CD14-positive monocyte (primary cell): ENCODE data around the gene MALRD1. TPM values are rescaled to one million over a fixed set of nuclear protein-coding genes. Genes with fewer than 3 reads are reported as not detected.

Experiments used
- DNase-seq, 3 donors: peaks; one replicate each; pipeline ENCODE4 v3.0.0-alpha.2; 2011 to 2022
- H2AFZ ChIP-seq: 2 replicates; pipeline ENCODE4 v1.6.0; 2012; ENCODE audit warnings: mild to moderate bottlenecking, low read depth, low read length, inconsistent platforms; ENCODE audit not compliant: insufficient read depth, poor library complexity, severe bottlenecking
- H3K27ac ChIP-seq, 2 donors: 1 replicate in 1 of 2; 2 replicates in 1 of 2; pipeline ENCODE4 v1.5.1; 2012 to 2013; ENCODE audit warnings: low read length in 2 of 2, control low read depth in 1 of 2, inconsistent platforms in 1 of 2, low read depth in 1 of 2, mild to moderate bottlenecking in 1 of 2
- H3K27me3 ChIP-seq, 2 donors: one replicate each; pipeline versions ENCODE4 v1.6.0 to v1.6.1; 2011 to 2013; ENCODE audit warnings: low read length in 2 of 2; ENCODE audit not compliant: control insufficient read depth in 2 of 2, insufficient read depth in 2 of 2
- H3K36me3 ChIP-seq, 2 donors: replicated peaks in 1 of 2; 1 replicate in 1 of 2; 2 replicates in 1 of 2; pipeline versions ENCODE4 v1.5.1 to v1.6.1; 2012 to 2013; ENCODE audit warnings: low read length in 2 of 2, control low read depth in 1 of 2, inconsistent platforms in 1 of 2, mild to moderate bottlenecking in 1 of 2; ENCODE audit not compliant: insufficient read depth in 2 of 2, control insufficient read depth in 1 of 2
- H3K4me1 ChIP-seq, 2 donors: 1 replicate in 1 of 2; 2 replicates in 1 of 2; pipeline versions ENCODE4 v1.5.1 to v1.6.1; 2012 to 2013; ENCODE audit warnings: low read length in 2 of 2, control low read depth in 1 of 2, inconsistent platforms in 1 of 2, mild to moderate bottlenecking in 1 of 2, moderate library complexity in 1 of 2; ENCODE audit not compliant: insufficient read depth in 2 of 2, control insufficient read depth in 1 of 2
- H3K4me2 ChIP-seq: replicated peaks from 2 replicates; pipeline ENCODE3; 2012; ENCODE audit warnings: low read length, moderate library complexity, mild to moderate bottlenecking; ENCODE audit not compliant: poor library complexity, severe bottlenecking; ENCODE audit errors: extremely low read depth
- H3K4me3 ChIP-seq, 3 experiments: fragments of 200-600 bp in 1 of 3; sonication (generic) in 1 of 3; replicated peaks in 1 of 3; 1 replicate in 2 of 3; 2 replicates in 1 of 3; pipeline ENCODE4 v1.5.1; 2011 to 2013; ENCODE audit warnings: low read length in 3 of 3, mild to moderate bottlenecking in 3 of 3, control low read depth in 2 of 3, low read depth in 2 of 3, inconsistent platforms in 1 of 3, moderate library complexity in 1 of 3
- H3K79me2 ChIP-seq: 2 replicates; pipeline ENCODE4 v1.6.0; 2012; ENCODE audit warnings: mild to moderate bottlenecking, control low read depth, inconsistent platforms, low read length, moderate library complexity; ENCODE audit not compliant: insufficient read depth
- H3K9ac ChIP-seq: 2 replicates; pipeline ENCODE4 v1.6.0; 2017; ENCODE audit warnings: low read length, mild to moderate bottlenecking; ENCODE audit not compliant: insufficient read depth, poor library complexity, severe bottlenecking
- H3K9me3 ChIP-seq, 2 donors: replicated peaks in 1 of 2; 1 replicate in 1 of 2; 2 replicates in 1 of 2; pipeline versions ENCODE4 v1.5.1 to v1.6.1; 2012 to 2013; ENCODE audit warnings: low read length in 2 of 2, control low read depth in 1 of 2; ENCODE audit not compliant: control insufficient read depth in 1 of 2, insufficient read depth in 1 of 2
- H4K20me1 ChIP-seq: 2 replicates; pipeline ENCODE4 v1.6.0; 2012; ENCODE audit warnings: mild to moderate bottlenecking, low read length, control low read depth, moderate library complexity; ENCODE audit not compliant: insufficient read depth
- H3K27ac Mint-ChIP-seq, 7 donors: one replicate each; pipeline ENCODE4 v1.8.0; 2020; ENCODE audit warnings: mild to moderate bottlenecking in 7 of 7, mixed read lengths in 7 of 7, moderate library complexity in 6 of 7, inconsistent platforms in 2 of 7
- H3K27me3 Mint-ChIP-seq, 3 donors: one replicate each; pipeline ENCODE4 v1.8.0; 2021 to 2022; ENCODE audit warnings: low read depth in 3 of 3, mild to moderate bottlenecking in 3 of 3, mixed read lengths in 3 of 3, moderate library complexity in 3 of 3, inconsistent platforms in 1 of 3
- H3K36me3 Mint-ChIP-seq, 2 donors: one replicate each; pipeline ENCODE4 v1.8.0; 2020; ENCODE audit warnings: mixed read lengths in 2 of 2, inconsistent platforms in 1 of 2, mild to moderate bottlenecking in 1 of 2
- H3K4me1 Mint-ChIP-seq: one replicate; pipeline ENCODE4 v1.8.0; 2020; ENCODE audit warnings: mild to moderate bottlenecking, mixed read lengths
- H3K4me3 Mint-ChIP-seq, 2 donors: one replicate each; pipeline ENCODE4 v1.8.0; 2020; ENCODE audit warnings: mild to moderate bottlenecking in 2 of 2, mixed read lengths in 2 of 2, moderate library complexity in 1 of 2
- H3K9me3 Mint-ChIP-seq, 7 donors: one replicate each; pipeline ENCODE4 v1.8.0; 2020 to 2022; ENCODE audit warnings: mixed read lengths in 7 of 7, mild to moderate bottlenecking in 6 of 7, moderate library complexity in 6 of 7, inconsistent platforms in 2 of 7
- CTCF ChIP-seq: fragments of 200-600 bp; IDR thresholded peaks from one replicate; pipeline ENCODE4 v1.8.0; 2022; ENCODE audit warnings: antibody characterized with exemption, mild to moderate bottlenecking
- WGBS: methylation state at CpG from one replicate; pipeline ENCODE4 v1.1.5; 2013; ENCODE audit warnings: missing lambda C conversion rate; ENCODE audit not compliant: insufficient coverage; 5-methylcytosine and 5-hydroxymethylcytosine counted together
- intact Hi-C, 2 donors: fragments of 100-400 bp; cut with micrococcal nuclease; formaldehyde crosslinking; loops; one replicate each; pipeline versions ENCODE4 v1.15.0 to v1.15.1; 2023
- polyA plus RNA-seq, 3 donors: library from polyadenylated mRNA; depleted of rRNA in 1 of 3; unstranded in 2 of 3; stranded (reverse) in 1 of 3; fragments of 300-500 nt in 2 of 3; fragments of >200 nt in 1 of 3; fragmentation: Illumina TruSeq in 2 of 3; gene quantifications; 1 replicate in 2 of 3; 2 replicates in 1 of 3; pipeline ENCODE4 v1.2.3, GENCODE V29; 2012 to 2021

Gene MALRD1
- polyA plus RNA-seq, 3 donors = not detected

- no peak overlapping the region for H3K9ac ChIP-seq
- no peaks in the 10 kb centered on the region for H4K20me1 ChIP-seq
- H3K36me3 ChIP-seq = no peaks in the 10 kb centered on the region
- TF ChIP-seq CTCF = no peak
- no peak overlapping the region for H3K4me2 ChIP-seq
- intact Hi-C loops = no loop called here
- H3K4me3 ChIP-seq = no peak overlapping the region
- H3K9me3 ChIP-seq = no peaks in the 10 kb centered on the region
- no peak overlapping the region for H2AFZ ChIP-seq
- no peak overlapping the region for H3K4me3 Mint-ChIP-seq
- H3K27ac Mint-ChIP-seq = no peak overlapping the region
- no peaks in the 10 kb centered on the region for H3K79me2 ChIP-seq
- H3K36me3 Mint-ChIP-seq = no peaks in the 10 kb centered on the region
- no peaks in the 10 kb centered on the region for H3K4me1 ChIP-seq
- no peaks in the 10 kb centered on the region for H3K27me3 Mint-ChIP-seq
- peaks cover 0 to 2% (median 0%) of the 10 kb centered on the region in 7 donors for H3K9me3 Mint-ChIP-seq
- no peaks in the 10 kb centered on the region for H3K27me3 ChIP-seq
- no peak for DNase-seq
- no CpG with 5 or more reads among the region's 1 CpG for WGBS
- no peaks in the 10 kb centered on the region for H3K4me1 Mint-ChIP-seq
- H3K27ac ChIP-seq = no peak overlapping the region
Observed at GRCh38 chr10:19329475-19329874, 280.9 kb downstream of the MALRD1 start.

- Mint-ChIP-seq H3K4me1 (no peaks in the 10 kb centered on the region), H3K4me3 (no peak overlapping the region)
- H3K9ac ChIP-seq = no peak overlapping the region
Observed at GRCh38 chr10:19332304-19332703, 283.7 kb downstream of the MALRD1 start.

More at GRCh38 chr10:19332304-19332703, 283.7 kb downstream of the MALRD1 start:
- Mint-ChIP-seq H3K27ac (no peak overlapping the region), H3K9me3 (peaks cover 0 to 2% (median 0%) of the 10 kb centered on the region in 7 donors), H3K27me3 (no peaks in the 10 kb centered on the region), H3K36me3 (no peaks in the 10 kb centered on the region)
- Histone ChIP-seq H3K4me1 (no peaks in the 10 kb centered on the region), H3K4me3 (no peak overlapping the region), H3K79me2 (no peaks in the 10 kb centered on the region), H3K27ac (no peak overlapping the region), H2AFZ (no peak overlapping the region), H3K9me3 (no peaks in the 10 kb centered on the region), H3K36me3 (no peaks in the 10 kb centered on the region), H3K4me2 (no peak overlapping the region), H3K27me3 (no peaks in the 10 kb centered on the region), H4K20me1 (no peaks in the 10 kb centered on the region)
- intact Hi-C loops = no loop called here
- no peak for TF ChIP-seq CTCF
- no peak for DNase-seq
